ENCODE results near the gene SRPRB. TPM values are rescaled to one million over a fixed set of nuclear protein-coding genes. Genes with fewer than 3 reads are reported as not detected.

Gene SRPRB
- total and polyA plus RNA-seq, 9 of the 15 experiments (the other 6 are each of a cell fraction or from before 2014, with no cell fraction given), result 29.5 to 66.0 (median 41.4) TPM

- ChIA-PET POLR2A (no interaction called here), CTCF (ENCODE audit: low intra/inter-chr PET ratio) (no interaction called here)
- no peak overlapping the region for H3K9ac ChIP-seq (ENCODE audit: insufficient read depth in 1 of 2, low read depth in 2 of 2, low read length in 2 of 2)
- no peaks in the 10 kb centered on the region for H3K9me3 ChIP-seq (replicated peaks; ENCODE audit: control insufficient read depth, insufficient read depth, low read depth, low read length)
- no peaks in the 10 kb centered on the region for H3K27me3 ChIP-seq (ENCODE audit: control insufficient read depth in 2 of 2, insufficient read depth in 2 of 2, low read length in 2 of 2)
- no peak overlapping the region for H3K4me2 ChIP-seq (ENCODE audit: insufficient read depth, low read length)
- no peak for FAIRE-seq
- no TSS peak for BruUV-seq (replicated peaks)
- intact Hi-C loops (cut with micrococcal nuclease) (no loop called here), in situ Hi-C loops (cut with MboI) (no loop called here)
- no peaks in the 10 kb centered on the region for H3K36me3 ChIP-seq (ENCODE audit: control insufficient read depth, insufficient read depth, low read length)
- no peaks in the 10 kb centered on the region for H4K20me1 ChIP-seq (replicated peaks; ENCODE audit: control insufficient read depth, insufficient read depth, low read length)
- H3K4me1 ChIP-seq (replicated peaks in 1 of 2; ENCODE audit: control insufficient read depth in 2 of 2, insufficient read depth in 2 of 2, low read length in 2 of 2), result peaks cover 0 to 6% of the 10 kb centered on the region in 2 experiments; a peak in 1 of 5 replicates
- H3K4me3 ChIP-seq, result no peak overlapping the region
- H3K27ac ChIP-seq (ENCODE audit: extremely low read depth, low read depth, low read length), result no peak overlapping the region
- H3K9me1 ChIP-seq (ENCODE audit: control insufficient read depth, insufficient read depth, low read length), result no peaks in the 10 kb centered on the region
- DNase-seq (ENCODE audit: extremely low read depth in 1 of 4, low spot score in 3 of 4), result no peak
- H2AFZ ChIP-seq (ENCODE audit: low read depth, low read length), result no peak overlapping the region
- H3K79me2 ChIP-seq (ENCODE audit: control insufficient read depth, insufficient read depth, low read length), result no peaks in the 10 kb centered on the region
- 5% methylated on average over 2 of the region's 2 CpGs for WGBS (ENCODE audit: insufficient coverage, low coverage, missing lambda C conversion rate)
- ATAC-seq, result no peak
- TF ChIP-seq ZBTB43 (CRISPR knock-in tag; IDR thresholded peaks at IDR 0.05) (no peak), ADNP (tag; IDR thresholded peaks at IDR 0.05) (no peak), SRF (CRISPR knock-in tag; IDR thresholded peaks at IDR 0.05) (no peak), PPARD (CRISPR knock-in tag; IDR thresholded peaks at IDR 0.05) (no peak), ZBTB12 (CRISPR knock-in tag; IDR thresholded peaks at IDR 0.05) (no peak), MITF (IDR thresholded peaks at IDR 0.05) (no peak), ASH1L (IDR thresholded peaks at IDR 0.05; ENCODE audit: borderline replicate concordance, low read depth, partially characterized antibody) (no peak), FOSL1 (tag; conservative IDR thresholded peaks at IDR 0.05) (no peak), ILK (tag; IDR thresholded peaks at IDR 0.05; ENCODE audit: borderline replicate concordance, low read depth) (no peak)
- TF ChIP-seq, protein P1, sequence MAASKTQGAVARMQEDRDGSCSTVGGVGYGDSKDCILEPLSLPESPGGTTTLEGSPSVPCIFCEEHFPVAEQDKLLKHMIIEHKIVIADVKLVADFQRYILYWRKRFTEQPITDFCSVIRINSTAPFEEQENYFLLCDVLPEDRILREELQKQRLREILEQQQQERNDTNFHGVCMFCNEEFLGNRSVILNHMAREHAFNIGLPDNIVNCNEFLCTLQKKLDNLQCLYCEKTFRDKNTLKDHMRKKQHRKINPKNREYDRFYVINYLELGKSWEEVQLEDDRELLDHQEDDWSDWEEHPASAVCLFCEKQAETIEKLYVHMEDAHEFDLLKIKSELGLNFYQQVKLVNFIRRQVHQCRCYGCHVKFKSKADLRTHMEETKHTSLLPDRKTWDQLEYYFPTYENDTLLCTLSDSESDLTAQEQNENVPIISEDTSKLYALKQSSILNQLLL (CRISPR knock-in tag; IDR thresholded peaks at IDR 0.05; ENCODE audit: borderline replicate concordance), result no peak
- TF ChIP-seq, protein P2, sequence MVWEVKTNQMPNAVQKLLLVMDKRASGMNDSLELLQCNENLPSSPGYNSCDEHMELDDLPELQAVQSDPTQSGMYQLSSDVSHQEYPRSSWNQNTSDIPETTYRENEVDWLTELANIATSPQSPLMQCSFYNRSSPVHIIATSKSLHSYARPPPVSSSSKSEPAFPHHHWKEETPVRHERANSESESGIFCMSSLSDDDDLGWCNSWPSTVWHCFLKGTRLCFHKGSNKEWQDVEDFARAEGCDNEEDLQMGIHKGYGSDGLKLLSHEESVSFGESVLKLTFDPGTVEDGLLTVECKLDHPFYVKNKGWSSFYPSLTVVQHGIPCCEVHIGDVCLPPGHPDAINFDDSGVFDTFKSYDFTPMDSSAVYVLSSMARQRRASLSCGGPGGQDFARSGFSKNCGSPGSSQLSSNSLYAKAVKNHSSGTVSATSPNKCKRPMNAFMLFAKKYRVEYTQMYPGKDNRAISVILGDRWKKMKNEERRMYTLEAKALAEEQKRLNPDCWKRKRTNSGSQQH (CRISPR knock-in tag; IDR thresholded peaks at IDR 0.05), result no peak
These were observed 17.6 kb upstream of the SRPRB start for GRCh38 chr3:133788024-133788423.
